PC-3 (cell line): ENCODE data around the gene AP5Z1. TPM values are rescaled to one million over a fixed set of nuclear protein-coding genes. Genes with fewer than 3 reads are reported as not detected.

Experiments
- ATAC-seq: fragments of 200-7000 bp; cut with Tn5 transposase; 2 replicates; pipeline ENCODE4 v1.9.1; 2020; ENCODE audit warnings: mild to moderate bottlenecking, moderate library complexity
- BruUV-seq: library from RNA; stranded (reverse); fragments of 400-500 nt; replicated peaks from 2 replicates; lab custom pipeline; 2021; lab: Mats Ljungman, UMichigan
- CTCF ChIA-PET: fragments of 300-600 bp; sonication (Branson Sonifier 250); formaldehyde crosslinking; loops from one replicate; lab custom pipeline; 2022; ENCODE audit warnings: antibody characterized with exemption; lab: Charles Lee
- POLR2A ChIA-PET: fragments of 300-600 bp; sonication (Branson Sonifier 250); formaldehyde crosslinking; loops from one replicate; lab custom pipeline; 2022; ENCODE audit warnings: antibody characterized with exemption; ENCODE audit not compliant: unreplicated experiment; lab: Charles Lee
- DNase-seq: peaks from one replicate; pipeline ENCODE4 v3.0.0-alpha.2; 2015
- H2AFZ ChIP-seq: fragments of 300-600 bp; sonication (generic); 2 replicates; pipeline ENCODE4 v1.6.0; 2016; ENCODE audit warnings: antibody characterized with exemption, low read length
- H3F3A ChIP-seq: fragments of 300-600 bp; sonication (generic); one replicate; pipeline ENCODE4 v1.6.0; 2017; ENCODE audit warnings: antibody characterized with exemption, low read length, control low read depth, mild to moderate bottlenecking; ENCODE audit not compliant: unreplicated experiment
- H3K27ac ChIP-seq: fragments of 300-600 bp; sonication (generic); 2 replicates; pipeline ENCODE4 v1.5.1; 2016; ENCODE audit warnings: mild to moderate bottlenecking, low read length
- H3K27me3 ChIP-seq: fragments of 300-600 bp; sonication (generic); 2 replicates; pipeline ENCODE4 v1.6.1; 2016; ENCODE audit warnings: low read length, mixed read lengths
- H3K36me3 ChIP-seq: fragments of 300-600 bp; sonication (generic); 2 replicates; pipeline ENCODE4 v1.6.1; 2016; ENCODE audit warnings: low read depth, mixed run types, low read length, mixed read lengths
- H3K4me1 ChIP-seq: fragments of 300-600 bp; sonication (generic); 2 replicates; pipeline ENCODE4 v1.5.1; 2016; ENCODE audit warnings: low read length; ENCODE audit not compliant: insufficient read depth
- H3K4me2 ChIP-seq: fragments of 300-600 bp; sonication (generic); 2 replicates; pipeline ENCODE4 v1.6.0; 2016; ENCODE audit warnings: low read length
- H3K4me3 ChIP-seq: fragments of 300-600 bp; sonication (generic); 2 replicates; pipeline ENCODE4 v1.5.1; 2016; ENCODE audit warnings: mild to moderate bottlenecking, low read length, mixed read lengths
- H3K79me2 ChIP-seq: fragments of 300-600 bp; sonication (generic); 2 replicates; pipeline ENCODE4 v1.6.1; 2017; ENCODE audit warnings: low read length, mixed read lengths
- H3K9ac ChIP-seq: fragments of 300-600 bp; sonication (generic); 2 replicates; pipeline ENCODE4 v1.6.0; 2016; ENCODE audit warnings: mild to moderate bottlenecking, low read length
- H3K9me2 ChIP-seq: fragments of 300-600 bp; sonication (generic); replicated peaks from 2 replicates; pipeline ENCODE4 v1.6.1; 2016; ENCODE audit warnings: mixed run types, low read length, mixed read lengths
- H3K9me3 ChIP-seq: fragments of 300-600 bp; sonication (generic); 2 replicates; pipeline ENCODE4 v1.6.1; 2016; ENCODE audit warnings: low read length, mixed read lengths
- H4K20me1 ChIP-seq: fragments of 300-600 bp; sonication (generic); 2 replicates; pipeline ENCODE4 v1.6.1; 2016; ENCODE audit warnings: low read length, mixed read lengths
- CTCF ChIP-seq: fragments of 300-600 bp; sonication (generic); conservative IDR thresholded peaks from 2 replicates; pipeline ENCODE4 v1.5.1; 2017; ENCODE audit warnings: antibody characterized with exemption, low read depth, mild to moderate bottlenecking, low read length
- EZH2 ChIP-seq: fragments of 300-600 bp; sonication (generic); IDR thresholded peaks from one replicate; pipeline ENCODE4 v1.6.1; 2017; ENCODE audit warnings: antibody characterized with exemption, mild to moderate bottlenecking, low read length; ENCODE audit not compliant: unreplicated experiment
- EZH2phosphoT487 ChIP-seq: fragments of 300-600 bp; sonication (generic); IDR thresholded peaks from 2 replicates; pipeline ENCODE4 v1.6.1; 2018; ENCODE audit warnings: mild to moderate bottlenecking, antibody characterized with exemption, low read length, borderline replicate concordance
- intact Hi-C: fragments of 100-400 bp; cut with micrococcal nuclease; formaldehyde crosslinking; loops from 2 replicates; pipeline ENCODE4 v1.9.0; 2023
- total RNA-seq: library from RNA; depleted of rRNA; stranded (reverse); fragments of >200 nt; gene quantifications from 2 replicates; pipeline ENCODE4 v1.2.3, GENCODE V29; 2014

AP5Z1 gene
- total RNA-seq, 1 experiment from 2014 or later: 36.6 TPM

- CTCF ChIA-PET: no interaction called here
- no peaks in the 10 kb centered on the region for H3K4me1 ChIP-seq
- intact Hi-C loops: no loop called here
- H3K27me3 ChIP-seq: no peaks in the 10 kb centered on the region
- POLR2A ChIA-PET: no interaction called here
- DNase-seq (no peak), ATAC-seq (no peak)
- no peak overlapping the region for H2AFZ ChIP-seq
- H3K9me3 ChIP-seq: no peaks in the 10 kb centered on the region
- H4K20me1 ChIP-seq: no peaks in the 10 kb centered on the region
- H3K4me2 ChIP-seq: no peak overlapping the region
- no peak overlapping the region for H3K9ac ChIP-seq
- no peak for TF ChIP-seq CTCF
- TF ChIP-seq EZH2: no peak
- TF ChIP-seq EZH2phosphoT487: no peak
- no peak overlapping the region for H3K27ac ChIP-seq
- no TSS peak for BruUV-seq
- H3K4me3 ChIP-seq: no peak overlapping the region
- no peaks in the 10 kb centered on the region for H3K36me3 ChIP-seq
- no peaks in the 10 kb centered on the region for H3F3A ChIP-seq
- peaks cover 12% of the 10 kb centered on the region for H3K79me2 ChIP-seq
- no peaks in the 10 kb centered on the region for H3K9me2 ChIP-seq
Observed at GRCh38 chr7:4782333-4783291, 7.2 kb downstream of the AP5Z1 start.

- H2AFZ ChIP-seq: no peak overlapping the region
- H3K4me3 ChIP-seq: no peak overlapping the region
- no peaks in the 10 kb centered on the region for H3K9me3 ChIP-seq
- CTCF ChIA-PET: no interaction called here
- H3K27me3 ChIP-seq: no peaks in the 10 kb centered on the region
- no peaks in the 10 kb centered on the region for H3K9me2 ChIP-seq
- no TSS peak for BruUV-seq
- POLR2A ChIA-PET: no interaction called here
- intact Hi-C loops: no loop called here
- no peak overlapping the region for H3K9ac ChIP-seq
- no peak for TF ChIP-seq CTCF
- no peak for TF ChIP-seq EZH2phosphoT487
- no peak for TF ChIP-seq EZH2
- H4K20me1 ChIP-seq: no peaks in the 10 kb centered on the region
- no peak for DNase-seq
- no peak for ATAC-seq
- peaks cover 6% of the 10 kb centered on the region for H3K79me2 ChIP-seq
- H3K27ac ChIP-seq: no peak overlapping the region
- H3F3A ChIP-seq: no peaks in the 10 kb centered on the region
- H3K36me3 ChIP-seq: no peaks in the 10 kb centered on the region
- no peaks in the 10 kb centered on the region for H3K4me1 ChIP-seq
- no peak overlapping the region for H3K4me2 ChIP-seq
Observed at GRCh38 chr7:4783292-4783652, 7.8 kb downstream of the AP5Z1 start.
